Common myeloid progenitor, CD34-positive (primary cell): ENCODE results near the gene CEACAM5. TPM values are rescaled to one million over a fixed set of nuclear protein-coding genes. Genes with fewer than 3 reads are reported as not detected.

Experiments
- CTCF ChIA-PET: fragments of 350-600 bp; sonication (Branson Sonifier 250); formaldehyde crosslinking; loops from one replicate; lab custom pipeline; 2021; ENCODE audit warnings: antibody characterized with exemption; lab: Charles Lee
- POLR2A ChIA-PET: fragments of 350-600 bp; sonication (Branson Sonifier 250); formaldehyde crosslinking; loops from one replicate; lab custom pipeline; 2021; ENCODE audit warnings: antibody characterized with exemption; lab: Charles Lee
- DNase-seq, 3 donors: peaks; one replicate each; pipeline versions ENCODE4 v3.0.0 to v3.0.0-alpha.2; 2013
- H3K27ac ChIP-seq, 2 experiments: 1 replicate in 1 of 2; 2 replicates in 1 of 2; pipeline ENCODE4 v1.7.0; 2013; ENCODE audit warnings: inconsistent platforms in 2 of 2, low read length in 2 of 2, mild to moderate bottlenecking in 2 of 2, low read depth in 1 of 2, moderate library complexity in 1 of 2; ENCODE audit not compliant: severe bottlenecking in 2 of 2, insufficient read depth in 1 of 2, poor library complexity in 1 of 2
- H3K27me3 ChIP-seq, 5 experiments: replicated peaks in 2 of 5; 1 replicate in 3 of 5; 2 replicates in 2 of 5; pipeline versions ENCODE4 v1.6.1 to v1.7.0; 2013; ENCODE audit warnings: low read length in 4 of 5, mild to moderate bottlenecking in 2 of 5, moderate library complexity in 2 of 5, inconsistent platforms in 1 of 5; ENCODE audit not compliant: insufficient read depth in 5 of 5, control insufficient read depth in 4 of 5
- H3K36me3 ChIP-seq, 4 experiments: 1 replicate in 2 of 4; 2 replicates in 2 of 4; pipeline versions ENCODE4 v1.6.1 to v1.7.0; 2013; ENCODE audit warnings: low read length in 3 of 4, control low read depth in 1 of 4, mild to moderate bottlenecking in 1 of 4; ENCODE audit not compliant: control insufficient read depth in 4 of 4, insufficient read depth in 4 of 4
- H3K4me1 ChIP-seq, 4 experiments: 1 replicate in 3 of 4; 2 replicates in 1 of 4; pipeline versions ENCODE4 v1.6.1 to v1.7.1; 2013; ENCODE audit warnings: low read length in 3 of 4, mild to moderate bottlenecking in 3 of 4, control low read depth in 1 of 4, inconsistent platforms in 1 of 4, moderate library complexity in 1 of 4; ENCODE audit not compliant: control insufficient read depth in 4 of 4, insufficient read depth in 4 of 4; ENCODE audit errors: control extremely low read depth in 1 of 4
- H3K4me3 ChIP-seq, 7 experiments: 1 replicate in 4 of 7; 2 replicates in 3 of 7; pipeline versions ENCODE4 v1.5.1 to v1.7.0; 2013; ENCODE audit warnings: mild to moderate bottlenecking in 7 of 7, low read length in 6 of 7, moderate library complexity in 6 of 7, inconsistent platforms in 2 of 7, low read depth in 2 of 7, control low read depth in 1 of 7; ENCODE audit not compliant: insufficient read depth in 4 of 7, control insufficient read depth in 1 of 7; ENCODE audit errors: extremely low read depth in 1 of 7
- H3K9me3 ChIP-seq, 5 experiments: 1 replicate in 4 of 5; 2 replicates in 1 of 5; pipeline versions ENCODE4 v1.6.1 to v1.7.1; 2013; ENCODE audit warnings: low read length in 4 of 5, mild to moderate bottlenecking in 2 of 5, inconsistent platforms in 1 of 5, low read depth in 1 of 5, moderate library complexity in 1 of 5; ENCODE audit not compliant: control insufficient read depth in 4 of 5, insufficient read depth in 2 of 5; ENCODE audit errors: control extremely low read depth in 1 of 5
- WGBS: methylation state at CpG from one replicate; pipeline ENCODE4 v1.1.5; 2013; ENCODE audit not compliant: insufficient coverage; 5-methylcytosine and 5-hydroxymethylcytosine counted together
- polyA plus RNA-seq: library from polyadenylated mRNA; unstranded; fragments of 120-200 nt; gene quantifications from one replicate; pipeline ENCODE4 v1.2.1, GENCODE V29; 2013

The CEACAM5 gene
- polyA plus RNA-seq: not detected

DNA sequence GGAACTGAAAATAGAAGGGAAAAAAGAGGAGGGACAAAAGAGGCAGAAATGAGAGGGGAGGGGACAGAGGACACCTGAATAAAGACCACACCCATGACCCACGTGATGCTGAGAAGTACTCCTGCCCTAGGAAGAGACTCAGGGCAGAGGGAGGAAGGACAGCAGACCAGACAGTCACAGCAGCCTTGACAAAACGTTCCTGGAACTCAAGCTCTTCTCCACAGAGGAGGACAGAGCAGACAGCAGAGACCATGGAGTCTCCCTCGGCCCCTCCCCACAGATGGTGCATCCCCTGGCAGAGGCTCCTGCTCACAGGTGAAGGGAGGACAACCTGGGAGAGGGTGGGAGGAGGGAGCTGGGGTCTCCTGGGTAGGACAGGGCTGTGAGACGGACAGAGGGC lies at the start of gene CEACAM5:
Gene CEACAM5 (plus strand): TSS at position 146 of the 400 bp plus-strand sequence. CDS start 106 bp downstream, at position 252.
- DNase-seq: no peak
- Histone ChIP-seq H3K4me3 (no peak within 1 kb of the TSS), H3K9me3 (no peaks in the 10 kb centered on the region), H3K27me3 (peaks cover 0 to 13% (median 7%) of the 10 kb centered on the region in 5 experiments), H3K4me1 (peaks cover 0 to 2% (median 0%) of the 10 kb centered on the region in 4 experiments), H3K27ac (no peak within 1 kb of the TSS), H3K36me3 (no peaks in the 10 kb centered on the region)
- ChIA-PET CTCF (no interaction called here), POLR2A (no interaction called here)
- 54% methylated on average over 3 of the region's 4 CpGs for WGBS

- CTCF ChIA-PET: no interaction called here
Observed at GRCh38 chr19:41666075-41666474, 42.4 kb upstream of the CEACAM5 start.

GRCh38 chr19:41668315-41668714 lies 40.1 kb upstream of the CEACAM5 start:
- H3K27me3 ChIP-seq: peaks cover under 1 to 33% (median 7%) of the 10 kb centered on the region in 5 experiments
- no peak overlapping the region for H3K27ac ChIP-seq
- ChIA-PET POLR2A (interaction anchor here (0.5 kb wide), 1 partner anchor 67 kb away, joined by 3 read pairs; no protein-coding TSS in a partner anchor), CTCF (interaction anchor here (0.6 to 1.0 kb wide), 2 partner anchors 11 to 21 kb away, joined by 3 to 4 read pairs; no protein-coding TSS in a partner anchor)
- DNase-seq: no peak
- H3K4me3 ChIP-seq: no peak overlapping the region
- WGBS: no CpG with 5 or more reads among the region's 1 CpG
- H3K4me1 ChIP-seq: no peaks in the 10 kb centered on the region
- H3K9me3 ChIP-seq: peaks cover 0 to 30% (median 13%) of the 10 kb centered on the region in 5 experiments
- no peaks in the 10 kb centered on the region for H3K36me3 ChIP-seq

More at GRCh38 chr19:41666075-41666474, 42.4 kb upstream of the CEACAM5 start:
- Histone ChIP-seq H3K27ac (no peak overlapping the region), H3K4me1 (no peaks in the 10 kb centered on the region), H3K9me3 (peaks cover 0 to 30% (median 13%) of the 10 kb centered on the region in 5 experiments), H3K4me3 (no peak overlapping the region), H3K36me3 (no peaks in the 10 kb centered on the region), H3K27me3 (peaks cover 0 to 21% (median 3%) of the 10 kb centered on the region in 5 experiments)
- 81% methylated on average over 2 of the region's 2 CpGs for WGBS
- no peak for DNase-seq
- POLR2A ChIA-PET: no interaction called here

- no peak overlapping the region for H3K27ac ChIP-seq
- ChIA-PET POLR2A (interaction anchor here (0.6 kb wide), 1 partner anchor 463 kb away, joined by 3 read pairs; no protein-coding TSS in a partner anchor), CTCF (no interaction called here)
Observed at GRCh38 chr19:41670755-41671154, 37.7 kb upstream of the CEACAM5 start.

GRCh38 chr19:41671486-41671885 lies 36.9 kb upstream of the CEACAM5 start:
- peaks cover 0 to 10% (median 0%) of the 10 kb centered on the region in 5 experiments for H3K9me3 ChIP-seq
- no peaks in the 10 kb centered on the region for H3K4me1 ChIP-seq
- CTCF ChIA-PET: no interaction called here
- DNase-seq: no peak
- 89% methylated on average over 5 of the region's 5 CpGs for WGBS
- H3K27me3 ChIP-seq: peaks cover 5 to 54% (median 16%) of the 10 kb centered on the region in 5 experiments
- POLR2A ChIA-PET: no interaction called here
- H3K36me3 ChIP-seq: no peaks in the 10 kb centered on the region
- no peak overlapping the region for H3K4me3 ChIP-seq
- H3K27ac ChIP-seq: no peak overlapping the region

More at GRCh38 chr19:41670755-41671154, 37.7 kb upstream of the CEACAM5 start:
- H3K4me1 ChIP-seq: no peaks in the 10 kb centered on the region
- H3K9me3 ChIP-seq: peaks cover 0 to 17% (median 7%) of the 10 kb centered on the region in 5 experiments
- no peak for DNase-seq
- no peaks in the 10 kb centered on the region for H3K36me3 ChIP-seq
- peaks cover 2 to 47% (median 13%) of the 10 kb centered on the region in 5 experiments for H3K27me3 ChIP-seq
- H3K4me3 ChIP-seq: no peak overlapping the region

GRCh38 chr19:41682437-41682836 lies 26.0 kb upstream of the CEACAM5 start:
- no peak for DNase-seq
- Histone ChIP-seq H3K27ac (no peak overlapping the region), H3K4me3 (no peak overlapping the region), H3K4me1 (no peaks in the 10 kb centered on the region), H3K27me3 (peaks cover 0 to 32% (median 9%) of the 10 kb centered on the region in 5 experiments), H3K9me3 (no peaks in the 10 kb centered on the region), H3K36me3 (no peaks in the 10 kb centered on the region)
- ChIA-PET POLR2A (no interaction called here), CTCF (interaction anchor here (1.1 to 1.8 kb wide), 3 partner anchors 9 to 36 kb away, joined by 3 to 7 read pairs (median 3); no protein-coding TSS in a partner anchor)
- 63% methylated on average over 3 of the region's 6 CpGs for WGBS

DNA sequence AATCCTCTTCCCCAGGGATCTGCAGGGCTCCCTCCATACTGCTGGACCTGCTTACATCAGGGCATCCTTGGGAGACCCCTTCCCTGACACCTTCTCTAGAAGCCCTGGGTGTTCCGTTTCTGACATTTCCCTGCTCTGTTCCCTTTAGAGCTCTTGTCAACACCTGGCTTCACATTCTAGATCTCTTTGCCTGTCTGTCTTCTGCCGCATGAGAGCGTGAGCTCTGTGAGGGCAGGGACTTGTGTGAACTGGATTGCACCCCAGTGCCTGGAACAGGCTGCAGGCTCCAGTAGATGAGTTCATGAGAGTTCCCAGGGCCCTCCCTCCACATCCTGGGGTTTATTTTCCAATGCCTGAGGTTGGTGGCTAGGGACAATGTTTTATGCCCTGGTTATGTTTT lies 21.0 kb upstream of the CEACAM5 start:
- H3K4me3 ChIP-seq: no peak overlapping the region
- no peak overlapping the region for H3K27ac ChIP-seq
- H3K4me1 ChIP-seq: no peaks in the 10 kb centered on the region
- H3K9me3 ChIP-seq: peaks cover 0 to 1% (median 0%) of the 10 kb centered on the region in 5 experiments
- no peaks in the 10 kb centered on the region for H3K36me3 ChIP-seq
- ChIA-PET CTCF (no interaction called here), POLR2A (no interaction called here)
- 100% methylated on average over 3 of the region's 3 CpGs for WGBS
- no peak for DNase-seq
- H3K27me3 ChIP-seq: peaks cover 0 to 29% (median 4%) of the 10 kb centered on the region in 5 experiments
